Heart left ventricle (tissue), 16 donors: ENCODE results near the gene GALNT8. TPM values are rescaled to one million over a fixed set of nuclear protein-coding genes. Genes with fewer than 3 reads are reported as not detected.

Source experiments
- ATAC-seq, 4 donors: fragments of 200-7000 bp; cut with Tn5 transposase; one replicate each; pipeline ENCODE4 v1.9.1; 2020 to 2022; ENCODE audit warnings: moderate library complexity in 4 of 4, mild to moderate bottlenecking in 3 of 4, moderate number of reproducible peaks in 1 of 4
- DNase-seq, 5 donors: peaks; one replicate each; pipeline ENCODE4 v3.0.0-alpha.2; 2020
- H3K27ac ChIP-seq, 12 donors: fragments of 200-600 bp; sonication (generic) in 4 of 12; one replicate each; pipeline versions ENCODE4 v1.5.0 to v1.8.0; 2016 to 2022; ENCODE audit warnings: mild to moderate bottlenecking in 2 of 12
- H3K27me3 ChIP-seq, 9 donors: fragments of 200-600 bp; sonication (generic) in 2 of 9; one replicate each; pipeline versions ENCODE4 v1.5.1 to v1.8.0; 2016 to 2022; ENCODE audit warnings: mild to moderate bottlenecking in 3 of 9
- H3K36me3 ChIP-seq, 9 donors: fragments of 200-600 bp; sonication (generic) in 2 of 9; one replicate each; pipeline versions ENCODE4 v1.5.0 to v1.8.0; 2018 to 2022; ENCODE audit warnings: mild to moderate bottlenecking in 2 of 9
- H3K4me1 ChIP-seq, 12 donors: fragments of 200-600 bp; sonication (generic) in 4 of 12; one replicate each; pipeline versions ENCODE4 v1.5.0 to v1.8.0; 2016 to 2022; ENCODE audit warnings: mild to moderate bottlenecking in 3 of 12
- H3K4me3 ChIP-seq, 12 donors: fragments of 200-600 bp; sonication (generic) in 4 of 12; one replicate each; pipeline versions ENCODE4 v1.5.0 to v1.8.0; 2017 to 2022; ENCODE audit warnings: mild to moderate bottlenecking in 9 of 12, moderate library complexity in 4 of 12
- H3K9me3 ChIP-seq, 12 donors: fragments of 200-600 bp; sonication (generic) in 4 of 12; one replicate each; pipeline versions ENCODE4 v1.5.0 to v1.8.0; 2016 to 2022; ENCODE audit warnings: mild to moderate bottlenecking in 1 of 12
- CTCF ChIP-seq, 12 donors: fragments of 200-600 bp; sonication (generic) in 4 of 12; IDR thresholded peaks; one replicate each; pipeline versions ENCODE4 v1.5.0 to v1.8.0; 2018 to 2022; ENCODE audit warnings: antibody characterized with exemption in 12 of 12, mild to moderate bottlenecking in 5 of 12
- POLR2A ChIP-seq, 2 donors: fragments of 450-650 bp; IDR thresholded peaks; one replicate each; pipeline ENCODE4 v1.6.1; 2017; ENCODE audit warnings: antibody characterized with exemption in 2 of 2, mild to moderate bottlenecking in 2 of 2, moderate library complexity in 2 of 2
- WGBS, 4 donors: extraction: QIAGEN DNeasy Blood & Tissue Kit in 2 of 4; methylation state at CpG; one replicate each; pipeline versions ENCODE4 v1.1.5 to v1.1.7; 2013 to 2018; 5-methylcytosine and 5-hydroxymethylcytosine counted together
- intact Hi-C, 10 donors: fragments of 100-400 bp; cut with DNase I; formaldehyde crosslinking; loops; one replicate each; pipeline versions ENCODE4 v1.11.1 to v1.14.2; 2022
- polyA plus RNA-seq, 2 donors: library from polyadenylated mRNA; stranded (reverse); fragments of 200-250 nt; gene quantifications; one replicate each; pipeline ENCODE4 v1.2.3, GENCODE V29; 2013
- total RNA-seq, 9 donors: library from RNA; depleted of rRNA in 2 of 9; stranded (reverse); fragments of >200 nt in 2 of 9; fragmentation: NEBNext Ultra II Directional in 3 of 9; extraction: Animal tissue kit (Norgen Biotek cat#: 25700) in 3 of 9; gene quantifications; one replicate each; pipeline versions ENCODE4 v1.1.0 to v1.2.4, GENCODE V29; 2016 to 2023
- donor health status: ischemic (EF 13 %, LVEDD 7.1; RV severe dilation, severe dysfunction).
- donor health status: healthy with polysubstance abuse.
- donor health status: DM: no; HTN: yes; CAD: no.
- donor health status: DM: no; HTN: no; CAD: no.
- donor health status: ischemic (EF 25% LVEDD 6.9; RV normal size, moderate dysfunction).
- donor health status: ischemic (EF 25% LVEDD 5.7; RV mildly dilated, moderate dysfunction).
- donor health status: healthy.
- donor health status: DM: yes; HTN: yes; CAD: no.
- donor health status: ischemic (EF 35%, LVEDD 5.7; RV mildly dilated, moderate dysfunction).
- donor health status: nonischemic (EF 11% LVEDD 7.7; RV severe dilation, severe dysfunction).
- donor health status: DM: yes; HTN: yes; CAD: no.
- donor health status: PGD.
- donor health status: ischemic (EF 29% LVEDD 5.4; RV normal size, mild dysfunction).
- donor health status: nonischemic (EF 23%, LVEDD 6.1; RV moderate dilation, normal function).

The GALNT8 gene
- total and polyA plus RNA-seq, 11 donors, result 0.35 to 2.6 (median 0.94) TPM

- 88 to 91% (median 89%) methylated on average over 3 of the region's 3 CpGs for WGBS, 4 donors
- Histone ChIP-seq H3K4me1 (no peaks in the 10 kb centered on the region), H3K36me3 (no peaks in the 10 kb centered on the region), H3K27ac (no peak overlapping the region), H3K27me3 (peaks cover 0 to 10% (median 0%) of the 10 kb centered on the region in 9 donors), H3K9me3 (no peaks in the 10 kb centered on the region), H3K4me3 (no peak overlapping the region)
- ATAC-seq, result no peak
- intact Hi-C loops, result no loop called here
- DNase-seq, result no peak
- TF ChIP-seq CTCF (IDR thresholded peaks at IDR 0.05) (no peak), POLR2A (IDR thresholded peaks at IDR 0.05) (no peak)
These were observed 4.9 kb downstream of the GALNT8 start for GRCh38 chr12:4725057-4725456.

GRCh38 chr12:4734625-4735340, 14.6 kb downstream of the GALNT8 start:
- Histone ChIP-seq H3K9me3 (no peaks in the 10 kb centered on the region), H3K4me3 (no peak overlapping the region), H3K4me1 (peaks cover 0 to 9% (median 0%) of the 10 kb centered on the region in 12 donors), H3K36me3 (no peaks in the 10 kb centered on the region), H3K27ac (no peak overlapping the region), H3K27me3 (peaks cover 0 to 3% (median 0%) of the 10 kb centered on the region in 9 donors)
- TF ChIP-seq POLR2A (IDR thresholded peaks at IDR 0.05) (no peak), CTCF (IDR thresholded peaks at IDR 0.05) (no peak)
- ATAC-seq (no peak), DNase-seq (no peak)
- 44 to 76% (median 51%) methylated on average over 4 of the region's 4 CpGs for WGBS, 4 donors
- intact Hi-C loops, result no loop called here

- 71 to 95% (median 80%) methylated on average over 1 of the region's 1 CpG for WGBS, 4 donors
- TF ChIP-seq POLR2A (IDR thresholded peaks at IDR 0.05), result no peak
- TF ChIP-seq CTCF (IDR thresholded peaks at IDR 0.05), result no peak
- H3K4me1 ChIP-seq, result peaks cover 0 to 9% (median 0%) of the 10 kb centered on the region in 12 donors
- no peak overlapping the region for H3K27ac ChIP-seq
- H3K9me3 ChIP-seq, result no peaks in the 10 kb centered on the region
- peaks cover 0 to 3% (median 0%) of the 10 kb centered on the region in 9 donors for H3K27me3 ChIP-seq
- H3K4me3 ChIP-seq, result no peak overlapping the region
- ATAC-seq (no peak), DNase-seq (no peak)
- no peaks in the 10 kb centered on the region for H3K36me3 ChIP-seq
- intact Hi-C loops, result no loop called here
These were observed 15.9 kb downstream of the GALNT8 start for GRCh38 chr12:4736091-4736490.

GRCh38 chr12:4738541-4738940, 18.3 kb downstream of the GALNT8 start:
- ATAC-seq (no peak), DNase-seq (no peak)
- intact Hi-C loops, result no loop called here
- Histone ChIP-seq H3K4me3 (no peak overlapping the region), H3K4me1 (peaks cover 0 to 9% (median 0%) of the 10 kb centered on the region in 12 donors), H3K36me3 (no peaks in the 10 kb centered on the region), H3K27me3 (peaks cover 0 to 3% (median 0%) of the 10 kb centered on the region in 9 donors), H3K27ac (no peak overlapping the region), H3K9me3 (no peaks in the 10 kb centered on the region)
- TF ChIP-seq POLR2A (IDR thresholded peaks at IDR 0.05), result no peak
- TF ChIP-seq CTCF (IDR thresholded peaks at IDR 0.05), result no peak
- 92 to 94% (median 93%) methylated on average over 4 of the region's 4 CpGs for WGBS, 4 donors
